Keratinocyte (primary cell): Measurements from ENCODE around the gene ELAVL1. TPM values are rescaled to one million over a fixed set of nuclear protein-coding genes. Genes with fewer than 3 reads are reported as not detected.

Experiments
- DNase-seq: peaks from one replicate; pipeline ENCODE4 v3.0.0-alpha.2; 2011; ENCODE audit warnings: low read depth, missing footprints, low spot score
- FAIRE-seq: peaks from 2 replicates; lab custom pipeline; 2011; peaks lifted over from hg19 to GRCh38; lab: Jason Lieb, UNC
- H2AFZ ChIP-seq: 2 replicates; pipeline ENCODE4 v1.6.0; 2012; ENCODE audit warnings: low read length, control low read depth, inconsistent platforms; ENCODE audit not compliant: control insufficient read depth
- H3K27ac ChIP-seq: 2 replicates; pipeline ENCODE4 v1.5.1; 2011; ENCODE audit warnings: low read length; ENCODE audit not compliant: control insufficient read depth, insufficient read depth
- H3K27me3 ChIP-seq: 3 replicates; pipeline ENCODE4 v1.6.0; 2011; ENCODE audit warnings: low read length; ENCODE audit not compliant: control insufficient read depth, insufficient read depth; ENCODE audit errors: extremely low read depth
- H3K36me3 ChIP-seq, 2 experiments: 2 replicates in 1 of 2; 3 replicates in 1 of 2; pipeline ENCODE4 v1.5.1; 2011; ENCODE audit warnings: low read length in 2 of 2, mild to moderate bottlenecking in 1 of 2; ENCODE audit not compliant: control insufficient read depth in 2 of 2, insufficient read depth in 2 of 2; ENCODE audit errors: extremely low read depth in 1 of 2
- H3K4me1 ChIP-seq: 3 replicates; pipeline ENCODE4 v1.5.1; 2011; ENCODE audit warnings: low read length; ENCODE audit not compliant: control insufficient read depth, insufficient read depth; ENCODE audit errors: extremely low read depth
- H3K4me2 ChIP-seq: 3 replicates; pipeline ENCODE4 v1.6.0; 2011; ENCODE audit warnings: low read depth, low read length; ENCODE audit not compliant: control insufficient read depth, insufficient read depth; ENCODE audit errors: extremely low read depth
- H3K4me3 ChIP-seq, 3 experiments: fragments of 200-600 bp in 1 of 3; sonication (generic) in 1 of 3; 2 replicates in 2 of 3; 3 replicates in 1 of 3; pipeline ENCODE4 v1.5.1; 2011 to 2016; ENCODE audit warnings: low read length in 3 of 3, mild to moderate bottlenecking in 3 of 3, control low read depth in 2 of 3, inconsistent platforms in 1 of 3, low read depth in 1 of 3, mixed read lengths in 1 of 3, mixed run types in 1 of 3, moderate library complexity in 1 of 3; ENCODE audit not compliant: control insufficient read depth in 2 of 3, insufficient read depth in 2 of 3; ENCODE audit errors: extremely low read depth in 1 of 3
- H3K79me2 ChIP-seq: 2 replicates; pipeline ENCODE4 v1.6.0; 2012; ENCODE audit warnings: low read length; ENCODE audit not compliant: control insufficient read depth, insufficient read depth
- H3K9ac ChIP-seq: 3 replicates; pipeline ENCODE4 v1.6.0; 2011; ENCODE audit warnings: low read length; ENCODE audit not compliant: control insufficient read depth, insufficient read depth; ENCODE audit errors: extremely low read depth
- H3K9me1 ChIP-seq: 3 replicates; pipeline ENCODE4 v1.6.0; 2011; ENCODE audit warnings: low read length; ENCODE audit not compliant: control insufficient read depth, insufficient read depth; ENCODE audit errors: extremely low read depth
- H3K9me3 ChIP-seq: 2 replicates; pipeline ENCODE4 v1.5.1; 2012; ENCODE audit warnings: low read depth, low read length; ENCODE audit not compliant: control insufficient read depth
- H4K20me1 ChIP-seq: 3 replicates; pipeline ENCODE4 v1.6.0; 2011; ENCODE audit warnings: low read length; ENCODE audit not compliant: control insufficient read depth, insufficient read depth; ENCODE audit errors: extremely low read depth
- EZH2 ChIP-seq: IDR thresholded peaks from one replicate; pipeline ENCODE4 v1.6.1; 2012; ENCODE audit warnings: inconsistent platforms, mild to moderate bottlenecking, low read length, moderate library complexity
- dilution Hi-C: fragments of 300-500 bp; cut with MboI; formaldehyde crosslinking; loops from one replicate; pipeline ENCODE4 v1.7.0; 2020; ENCODE audit warnings: low sequenced_read_pairs; ENCODE audit not compliant: extremely low pct_ligation_motif_present
- polyA plus RNA-seq, 5 experiments: library from polyadenylated mRNA; depleted of rRNA in 3 of 5; stranded (reverse) in 3 of 5; stranded (forward) in 1 of 5; unstranded in 1 of 5; fragments of >200 nt; gene quantifications; 1 replicate in 1 of 5; 2 replicates in 3 of 5; 3 replicates in 1 of 5; pipeline versions ENCODE4 v1.2.1 to v1.2.3, GENCODE V29; 2011 to 2012; ENCODE audit warnings: missing spikeins in 2 of 5, low read depth in 1 of 5, low replicate concordance in 1 of 5
- TF ChIP-seq, protein P1 (sequence below), 3 experiments: IDR thresholded peaks in 1 of 3; conservative IDR thresholded peaks in 1 of 3; optimal IDR thresholded peaks in 1 of 3; 2 replicates in 2 of 3; 3 replicates in 1 of 3; pipeline versions ENCODE3 to v1.5.1; 2011; ENCODE audit warnings: low read length in 3 of 3, mild to moderate bottlenecking in 3 of 3, moderate library complexity in 2 of 3, control low read depth in 1 of 3, inconsistent platforms in 1 of 3; ENCODE audit not compliant: insufficient read depth in 2 of 3; ENCODE audit errors: extremely low read depth in 1 of 3

The ELAVL1 gene
- polyA plus RNA-seq, 1 donor (not counting 4 experiments of a cell fraction or from before 2014, with no cell fraction given) = 46.9 TPM

DNA sequence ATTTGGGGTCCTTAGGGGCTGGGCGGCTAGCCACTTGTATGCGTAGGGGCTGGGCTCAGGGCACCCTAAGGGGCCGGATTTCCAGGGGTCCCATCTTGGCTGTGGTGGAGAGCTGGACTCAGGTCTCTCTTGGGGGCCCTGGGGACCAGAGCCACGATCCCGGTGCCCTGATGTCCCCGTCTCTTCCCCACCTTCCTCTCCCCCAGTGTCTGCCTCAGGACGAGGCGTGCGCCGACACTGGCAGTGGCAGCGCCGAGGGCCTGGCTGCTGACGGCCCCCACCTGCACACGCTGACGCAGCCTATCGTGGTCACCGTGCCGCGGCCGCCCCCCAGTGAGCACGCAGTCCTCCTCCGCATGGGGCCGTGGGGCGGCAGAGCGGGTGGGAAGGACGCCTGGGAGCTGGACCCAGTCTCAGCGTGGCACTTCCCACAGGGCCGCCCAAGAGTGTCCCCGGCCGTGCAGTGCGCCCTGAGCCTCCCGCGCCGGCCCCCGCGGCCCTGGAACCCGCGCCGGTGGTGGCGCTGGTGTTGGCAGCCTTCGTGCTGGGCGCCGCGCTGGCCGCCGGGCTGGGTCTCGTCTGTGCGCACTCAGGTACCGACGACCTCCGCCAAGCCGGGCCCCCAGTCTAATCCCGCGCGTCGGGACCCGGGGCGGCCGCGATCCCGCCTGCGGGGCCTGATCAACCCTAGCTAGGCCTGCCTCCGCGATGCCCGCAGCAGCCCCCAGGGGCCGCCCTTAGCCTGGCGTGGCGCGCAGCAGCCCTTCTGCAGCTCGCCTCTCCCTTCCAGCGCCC, 88.0 kb downstream of the ELAVL1 start:
- peaks cover 24% of the 10 kb centered on the region for H3K27me3 ChIP-seq
- H3K9me3 ChIP-seq = no peaks in the 10 kb centered on the region
- no peaks in the 10 kb centered on the region for H4K20me1 ChIP-seq
- peaks cover 3 to 8% of the 10 kb centered on the region in 2 experiments for H3K36me3 ChIP-seq
- dilution Hi-C loops = no loop called here
- peak overlapping the region; percentile 81 for H3K4me2 ChIP-seq
- no peaks in the 10 kb centered on the region for H3K79me2 ChIP-seq
- FAIRE-seq = no peak
- H2AFZ ChIP-seq = peak overlapping the region; percentile 37
- no peaks in the 10 kb centered on the region for H3K9me1 ChIP-seq
- peak overlapping the region; percentile 61 for H3K9ac ChIP-seq
- H3K27ac ChIP-seq = no peak overlapping the region
- peaks cover 18% of the 10 kb centered on the region for H3K4me1 ChIP-seq
- peak overlapping the region; percentile 37 to 59 (median 38) for H3K4me3 ChIP-seq
- TF ChIP-seq EZH2 = no peak
- TF ChIP-seq, protein P1, sequence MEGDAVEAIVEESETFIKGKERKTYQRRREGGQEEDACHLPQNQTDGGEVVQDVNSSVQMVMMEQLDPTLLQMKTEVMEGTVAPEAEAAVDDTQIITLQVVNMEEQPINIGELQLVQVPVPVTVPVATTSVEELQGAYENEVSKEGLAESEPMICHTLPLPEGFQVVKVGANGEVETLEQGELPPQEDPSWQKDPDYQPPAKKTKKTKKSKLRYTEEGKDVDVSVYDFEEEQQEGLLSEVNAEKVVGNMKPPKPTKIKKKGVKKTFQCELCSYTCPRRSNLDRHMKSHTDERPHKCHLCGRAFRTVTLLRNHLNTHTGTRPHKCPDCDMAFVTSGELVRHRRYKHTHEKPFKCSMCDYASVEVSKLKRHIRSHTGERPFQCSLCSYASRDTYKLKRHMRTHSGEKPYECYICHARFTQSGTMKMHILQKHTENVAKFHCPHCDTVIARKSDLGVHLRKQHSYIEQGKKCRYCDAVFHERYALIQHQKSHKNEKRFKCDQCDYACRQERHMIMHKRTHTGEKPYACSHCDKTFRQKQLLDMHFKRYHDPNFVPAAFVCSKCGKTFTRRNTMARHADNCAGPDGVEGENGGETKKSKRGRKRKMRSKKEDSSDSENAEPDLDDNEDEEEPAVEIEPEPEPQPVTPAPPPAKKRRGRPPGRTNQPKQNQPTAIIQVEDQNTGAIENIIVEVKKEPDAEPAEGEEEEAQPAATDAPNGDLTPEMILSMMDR (optimal IDR thresholded peaks at IDR 0.05 in 1 of 3, IDR thresholded peaks at IDR 0.05 in 1 of 3, conservative IDR thresholded peaks at IDR 0.05 in 1 of 3; ENCODE audit: extremely low read depth in 1 of 3, insufficient read depth in 2 of 3, low read length in 3 of 3) = peak; percentile 29 to 73 (median 64)
- no peak for DNase-seq

DNA sequence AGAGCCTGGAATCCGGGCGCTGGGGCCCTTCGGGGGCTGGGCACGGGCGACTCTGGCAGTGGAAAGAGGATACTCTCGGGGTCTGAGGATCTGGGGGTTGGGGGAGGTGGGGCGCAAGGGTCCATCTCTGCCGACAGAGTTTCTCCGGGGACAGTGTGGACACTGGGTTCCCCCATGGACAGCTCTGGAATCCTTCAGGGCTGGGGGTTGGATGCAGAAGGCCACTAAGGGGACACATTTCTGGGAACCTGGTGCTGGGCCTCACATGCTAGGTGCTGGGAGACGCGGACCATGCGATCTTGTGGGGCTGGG, 88.5 kb downstream of the ELAVL1 start:
- Histone ChIP-seq H3K36me3 (peaks cover 3 to 6% of the 10 kb centered on the region in 2 experiments), H4K20me1 (no peaks in the 10 kb centered on the region), H3K27ac (no peak overlapping the region), H3K4me2 (peak overlapping the region; percentile 81), H3K4me1 (peaks cover 18% of the 10 kb centered on the region), H3K9me3 (no peaks in the 10 kb centered on the region), H3K9ac (peak overlapping the region; percentile 61), H3K79me2 (no peaks in the 10 kb centered on the region), H3K4me3 (peak overlapping the region; percentile 37 to 59 (median 38)), H2AFZ (peak overlapping the region; percentile 37), H3K9me1 (no peaks in the 10 kb centered on the region), H3K27me3 (peaks cover 24% of the 10 kb centered on the region)
- FAIRE-seq = no peak
- no peak for TF ChIP-seq EZH2
- TF ChIP-seq, protein P1 (optimal IDR thresholded peaks at IDR 0.05 in 1 of 3, IDR thresholded peaks at IDR 0.05 in 1 of 3, conservative IDR thresholded peaks at IDR 0.05 in 1 of 3; ENCODE audit: extremely low read depth in 1 of 3, insufficient read depth in 2 of 3, low read length in 3 of 3) = no peak
- dilution Hi-C loops = no loop called here
- no peak for DNase-seq
